Measurements from ENCODE around the gene PGAP1.
A peak's percentile ranks its signal among the peaks of the same experiment; 100 is the strongest.

Gene PGAP1, protein sequence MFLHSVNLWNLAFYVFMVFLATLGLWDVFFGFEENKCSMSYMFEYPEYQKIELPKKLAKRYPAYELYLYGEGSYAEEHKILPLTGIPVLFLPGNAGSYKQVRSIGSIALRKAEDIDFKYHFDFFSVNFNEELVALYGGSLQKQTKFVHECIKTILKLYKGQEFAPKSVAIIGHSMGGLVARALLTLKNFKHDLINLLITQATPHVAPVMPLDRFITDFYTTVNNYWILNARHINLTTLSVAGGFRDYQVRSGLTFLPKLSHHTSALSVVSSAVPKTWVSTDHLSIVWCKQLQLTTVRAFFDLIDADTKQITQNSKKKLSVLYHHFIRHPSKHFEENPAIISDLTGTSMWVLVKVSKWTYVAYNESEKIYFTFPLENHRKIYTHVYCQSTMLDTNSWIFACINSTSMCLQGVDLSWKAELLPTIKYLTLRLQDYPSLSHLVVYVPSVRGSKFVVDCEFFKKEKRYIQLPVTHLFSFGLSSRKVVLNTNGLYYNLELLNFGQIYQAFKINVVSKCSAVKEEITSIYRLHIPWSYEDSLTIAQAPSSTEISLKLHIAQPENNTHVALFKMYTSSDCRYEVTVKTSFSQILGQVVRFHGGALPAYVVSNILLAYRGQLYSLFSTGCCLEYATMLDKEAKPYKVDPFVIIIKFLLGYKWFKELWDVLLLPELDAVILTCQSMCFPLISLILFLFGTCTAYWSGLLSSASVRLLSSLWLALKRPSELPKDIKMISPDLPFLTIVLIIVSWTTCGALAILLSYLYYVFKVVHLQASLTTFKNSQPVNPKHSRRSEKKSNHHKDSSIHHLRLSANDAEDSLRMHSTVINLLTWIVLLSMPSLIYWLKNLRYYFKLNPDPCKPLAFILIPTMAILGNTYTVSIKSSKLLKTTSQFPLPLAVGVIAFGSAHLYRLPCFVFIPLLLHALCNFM

DNA sequence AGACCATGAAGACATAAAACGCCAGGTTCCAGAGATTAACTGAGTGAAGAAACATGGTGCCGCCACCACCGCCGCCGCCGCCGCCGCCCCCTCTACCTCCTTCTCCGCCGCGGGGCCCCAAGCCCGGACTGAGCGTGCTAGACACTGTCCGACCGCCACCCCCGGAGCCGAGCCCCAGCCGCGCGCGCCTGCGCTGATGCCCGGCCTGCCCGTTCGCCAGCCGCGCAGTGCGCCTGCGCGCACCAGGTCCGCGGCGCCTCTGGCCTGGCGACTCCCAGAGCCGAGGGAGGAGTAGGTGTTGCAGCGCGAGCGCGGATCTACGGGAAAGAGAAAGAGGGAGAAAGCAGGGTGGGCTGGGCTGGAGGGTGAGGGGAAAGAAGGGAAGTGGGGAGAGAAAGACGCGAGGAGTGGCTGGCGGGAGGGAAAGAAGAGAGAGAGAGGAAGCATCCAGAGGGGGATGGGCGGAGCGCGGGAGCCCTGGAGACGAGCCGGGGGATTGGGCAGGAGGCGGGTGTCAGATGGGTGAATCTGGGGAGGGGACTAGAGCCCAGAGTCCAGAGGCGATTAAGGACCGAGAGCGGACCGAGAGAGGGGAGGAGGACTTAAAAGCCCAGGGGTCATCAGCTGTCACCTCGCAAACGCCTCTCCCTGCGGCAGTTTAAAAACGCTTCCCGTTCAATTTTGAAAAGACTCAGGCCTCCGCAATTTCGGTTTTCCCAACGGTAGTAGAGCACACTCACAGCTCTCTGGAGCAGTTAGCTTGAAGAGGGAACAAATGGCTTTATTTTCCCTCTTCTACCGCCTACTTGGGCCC, at the start of gene PGAP1:
TSS of gene PGAP1 (minus strand) at position 146 of the 814 bp plus-strand sequence. CDS start at position 55, 91 bp downstream.
- peak; percentile 94 for DNase-seq

DNA sequence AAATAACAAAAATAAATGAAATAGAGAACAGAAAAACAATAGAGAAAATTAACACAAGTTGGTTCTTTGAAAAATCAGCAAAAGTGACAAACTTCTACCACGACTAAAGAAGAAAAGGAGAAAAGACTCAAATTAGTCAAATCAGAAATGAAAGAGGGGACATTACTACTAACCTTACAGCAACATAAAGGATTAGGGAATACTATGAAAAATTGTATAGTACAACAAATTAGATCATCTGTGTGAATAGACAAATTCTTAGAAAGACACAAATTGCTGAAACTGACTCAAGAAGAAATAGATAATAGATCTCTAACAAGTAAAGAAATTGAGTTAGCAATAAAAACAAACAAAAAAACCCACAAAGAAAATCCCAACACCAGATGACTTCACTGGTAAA, 48.5 kb upstream of the PGAP1 start:
- no peak for DNase-seq

DNA sequence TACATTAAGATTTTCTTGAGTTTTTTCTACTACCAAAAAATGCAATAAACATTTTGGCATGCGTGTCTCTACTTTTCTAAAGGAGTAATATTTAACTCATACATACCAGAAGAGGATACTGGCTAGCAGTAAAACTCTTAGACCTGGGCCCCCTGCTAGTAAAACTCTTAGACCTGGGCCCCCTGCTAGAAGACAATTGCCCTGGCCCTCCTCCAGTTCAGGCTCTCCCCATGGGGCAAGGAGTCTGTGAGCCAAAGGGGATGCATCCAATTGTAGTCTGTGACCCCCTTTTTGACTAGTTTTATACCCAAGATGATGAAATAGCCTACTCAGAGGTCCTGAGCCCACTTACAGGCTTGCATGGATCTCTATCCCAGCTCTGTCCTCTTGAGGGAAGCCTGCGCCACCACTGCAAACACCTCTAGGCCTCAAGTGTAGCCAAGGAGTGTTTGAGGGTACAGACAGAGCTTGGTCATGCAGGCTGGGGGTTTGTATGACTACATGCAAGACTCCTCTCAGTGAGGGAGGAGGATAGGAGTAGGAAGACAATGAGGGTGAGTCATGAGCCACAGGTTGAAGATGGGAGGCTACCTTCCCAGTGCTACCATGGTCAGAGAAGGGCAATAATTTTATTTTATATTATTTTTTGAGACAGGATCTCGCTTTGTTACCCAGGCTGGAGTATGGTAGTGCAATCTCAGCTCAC, 45.2 kb upstream of the PGAP1 start:
- DNase-seq = no peak

DNA sequence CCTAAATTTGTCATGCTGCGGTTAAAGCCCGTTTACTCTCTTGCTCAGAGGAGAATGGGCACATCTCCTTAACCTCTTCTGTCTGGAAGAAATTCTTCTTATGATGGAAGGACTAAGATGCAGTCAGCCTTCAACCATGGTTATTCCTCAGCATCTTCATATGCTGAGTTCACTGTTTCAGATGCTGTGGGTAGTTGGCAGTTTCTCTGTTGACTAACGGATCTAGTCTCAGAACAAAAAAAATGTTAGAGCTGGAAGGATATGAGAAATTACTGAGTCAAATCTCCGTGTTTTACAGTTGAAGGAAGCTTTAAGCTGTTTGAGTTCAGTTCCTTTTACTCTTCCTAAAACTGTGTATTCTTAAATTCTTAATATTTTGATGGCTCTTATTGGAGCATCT, 43.6 kb upstream of the PGAP1 start:
- DNase-seq = no peak

DNA sequence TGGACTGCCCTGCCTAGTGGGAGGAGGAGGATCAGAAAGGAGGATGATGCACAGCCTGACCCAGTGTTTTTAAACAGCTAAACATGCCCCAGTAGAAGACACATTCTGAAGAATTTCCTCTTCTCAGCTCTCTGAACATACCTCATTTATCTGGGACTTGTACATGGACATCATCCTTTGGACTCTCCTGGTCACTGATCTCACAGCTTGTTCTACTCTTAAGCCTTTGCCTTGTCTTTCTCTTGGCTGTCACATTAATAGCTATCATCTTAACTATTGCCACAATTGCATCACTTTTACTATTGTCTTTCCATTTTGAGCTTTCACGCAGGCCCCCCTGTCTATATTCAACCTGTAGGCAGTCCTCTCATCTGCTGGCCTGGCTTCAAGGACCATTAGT, 42.0 kb upstream of the PGAP1 start:
- no peak for DNase-seq

DNA sequence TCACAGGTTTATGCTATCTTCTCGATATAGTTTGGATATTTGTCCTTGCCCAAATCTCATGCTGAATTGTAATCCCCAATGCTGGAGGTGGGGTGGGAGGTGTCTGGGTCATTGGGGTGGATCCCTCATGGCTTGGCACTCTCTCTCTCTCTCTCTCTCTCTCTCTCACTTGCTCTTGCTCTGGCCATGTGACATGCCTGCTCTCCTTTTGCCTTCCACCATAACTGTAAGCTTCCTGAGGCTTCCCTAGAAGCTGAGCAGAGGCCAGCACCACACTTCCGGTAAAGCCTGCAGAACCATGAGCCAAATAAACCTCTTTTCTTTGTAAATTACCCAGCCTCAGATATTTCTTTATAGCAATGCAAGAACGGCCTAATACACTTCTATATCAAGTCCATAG, 41.3 kb upstream of the PGAP1 start:
- DNase-seq = no peak

DNA sequence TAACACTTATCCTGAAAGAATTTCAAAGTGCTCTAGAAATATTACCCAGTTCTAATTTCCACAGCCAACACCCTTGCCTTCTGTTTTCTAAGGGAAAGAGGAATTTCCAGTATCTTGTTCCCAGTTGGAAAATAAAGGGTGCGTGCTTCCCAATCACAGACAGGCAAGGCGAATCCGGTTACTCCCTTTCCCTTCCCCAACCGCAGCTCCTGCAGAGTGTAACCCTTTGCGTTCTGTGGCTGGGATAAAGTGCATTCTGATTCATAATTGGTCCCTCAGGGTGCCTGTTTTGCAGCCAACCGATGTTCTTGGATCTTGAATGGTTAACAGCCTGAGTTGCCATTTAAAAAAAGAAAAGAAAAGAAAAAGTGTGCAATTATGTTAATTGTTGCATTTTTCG, 40.6 kb upstream of the PGAP1 start:
- DNase-seq = no peak

DNA sequence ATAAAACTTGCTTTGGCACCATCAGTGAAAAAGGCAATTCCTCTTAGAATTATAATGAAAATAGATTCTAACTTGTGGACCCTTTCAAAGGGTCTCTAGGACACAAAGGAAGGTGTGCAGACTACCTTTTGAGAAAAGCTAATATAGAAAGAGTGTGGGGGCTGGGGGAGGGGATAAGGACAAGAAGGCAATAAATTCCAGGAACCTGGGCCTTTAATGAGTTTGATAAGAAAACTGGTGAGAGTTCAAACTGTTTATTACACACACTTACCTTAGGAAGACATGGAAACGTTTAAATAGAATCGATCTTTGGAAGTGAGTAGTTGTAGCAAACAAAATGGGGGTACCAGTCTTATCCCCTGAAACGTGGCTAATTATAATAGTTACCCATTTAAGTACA, 39.6 kb upstream of the PGAP1 start:
- no peak for DNase-seq

DNA sequence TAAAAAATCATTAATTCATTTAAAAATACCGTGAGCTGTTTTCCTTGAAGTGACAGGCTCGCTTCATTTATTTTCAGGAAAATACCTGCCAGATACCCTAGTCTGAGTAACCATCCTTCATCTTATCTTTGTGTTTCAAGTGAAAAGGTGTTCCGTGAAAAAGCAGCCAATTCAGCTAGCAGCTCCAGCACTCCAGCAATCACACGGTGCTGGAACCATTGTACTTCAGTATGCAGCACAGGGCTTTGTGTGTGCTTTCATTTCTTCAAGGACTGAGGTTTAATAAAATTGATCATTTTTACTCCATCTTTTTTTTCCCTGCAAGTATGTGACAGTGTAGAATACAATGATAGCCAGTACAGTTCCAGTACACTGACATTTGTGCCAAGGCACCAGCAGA, 39.1 kb upstream of the PGAP1 start:
- DNase-seq = no peak

DNA sequence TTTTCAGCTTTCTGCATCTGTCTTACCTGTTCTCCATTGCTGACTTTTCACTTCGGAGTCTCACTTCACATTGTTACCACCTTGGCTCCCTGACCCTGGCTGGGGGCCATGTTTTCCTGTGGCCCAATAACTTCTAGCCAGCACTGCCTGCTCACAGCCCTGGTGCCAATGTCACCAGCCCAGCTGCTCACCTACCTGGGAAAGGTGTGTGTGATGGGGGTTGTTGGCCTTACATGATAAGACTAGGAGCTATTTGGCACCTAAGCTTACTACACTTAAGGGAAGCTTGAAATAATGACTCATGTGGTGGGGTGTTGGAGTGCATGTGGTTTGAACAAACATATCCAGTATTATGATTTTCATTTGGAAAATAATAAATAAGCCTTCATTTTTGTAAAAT, 37.5 kb upstream of the PGAP1 start:
- no peak for DNase-seq

DNA sequence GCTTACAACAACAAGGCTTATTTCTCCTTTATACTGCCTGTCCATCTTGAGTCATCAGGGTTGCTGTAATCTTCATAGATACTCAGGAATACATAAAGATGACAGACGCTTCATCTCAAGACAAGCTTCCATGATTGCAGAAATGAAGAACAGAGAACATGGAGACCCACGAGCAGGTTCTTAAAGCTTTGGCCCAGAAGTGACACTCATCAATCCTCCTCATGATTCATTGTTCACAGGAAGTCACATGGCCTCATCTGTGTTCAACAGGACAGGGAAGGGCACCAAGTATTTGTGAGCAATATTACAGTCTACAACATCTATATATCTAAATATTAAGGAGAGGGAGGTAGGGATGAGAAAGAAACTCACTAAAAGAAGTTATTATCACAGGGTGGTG, 36.5 kb upstream of the PGAP1 start:
- DNase-seq = no peak

DNA sequence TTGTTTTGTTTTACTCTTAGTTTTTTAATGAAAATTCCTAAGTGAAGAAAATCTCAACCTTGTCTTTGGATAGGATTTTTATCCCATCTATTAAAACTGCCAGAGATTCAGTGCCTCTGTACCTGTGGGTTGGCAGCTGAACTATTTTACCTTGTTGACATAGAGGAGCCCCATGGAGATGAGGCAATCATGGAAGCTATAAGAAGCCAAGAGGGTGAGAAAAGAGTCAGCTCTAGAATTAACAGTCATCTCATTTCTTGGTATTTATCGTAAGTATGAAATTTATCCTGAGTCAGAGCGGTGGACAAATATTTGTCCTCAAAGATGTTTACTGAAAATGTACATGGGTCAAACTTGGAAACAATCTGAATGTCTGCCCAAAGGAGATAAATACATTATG, 35.8 kb upstream of the PGAP1 start:
- no peak for DNase-seq

DNA sequence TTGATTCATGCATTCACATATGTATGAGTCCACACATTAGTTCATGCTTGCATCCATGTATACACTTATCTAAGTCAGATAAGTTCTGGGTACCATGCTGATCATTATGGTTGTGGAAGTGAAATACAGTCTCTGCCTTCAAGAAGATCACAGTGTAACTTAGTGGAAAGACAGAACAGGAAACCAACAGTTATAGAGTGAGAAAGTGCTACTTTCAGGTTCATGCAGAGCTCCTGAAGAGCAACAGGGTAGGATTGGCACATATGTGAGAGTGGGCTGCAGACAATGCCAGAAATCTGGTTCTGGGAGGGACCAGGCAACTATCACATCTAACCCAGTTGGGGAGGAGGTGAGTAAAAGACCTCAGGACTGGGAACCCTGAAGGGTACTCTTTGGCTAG, 35.4 kb upstream of the PGAP1 start:
- DNase-seq = no peak

DNA sequence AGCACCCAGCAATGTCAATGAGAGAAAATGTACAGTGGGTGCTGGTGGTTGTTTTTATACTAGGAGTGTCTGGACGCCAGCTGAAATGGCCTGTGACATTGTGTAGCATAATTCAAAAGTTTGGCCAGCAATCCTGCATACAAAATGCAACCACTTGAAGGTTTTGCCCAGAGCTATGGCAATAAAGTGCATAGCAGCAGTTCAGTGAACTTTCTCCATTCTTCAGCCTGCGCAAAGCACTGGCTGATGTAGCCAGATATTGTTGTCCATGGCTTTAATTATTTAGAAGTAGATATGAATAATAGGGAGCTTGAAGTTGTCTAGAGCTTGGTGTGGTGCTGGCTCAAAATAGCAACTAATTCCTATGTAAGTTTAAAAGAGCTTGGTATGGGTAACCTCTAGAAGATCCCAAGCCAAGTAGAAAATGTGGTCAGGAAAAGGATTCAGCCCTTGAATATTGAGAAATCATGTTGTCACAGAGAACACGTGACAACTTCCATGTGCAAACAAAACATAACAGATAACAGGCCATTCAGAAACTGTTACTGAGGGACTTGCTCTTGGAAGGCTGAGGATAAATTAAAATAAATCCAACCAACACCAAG, 33.3 kb upstream of the PGAP1 start:
- no peak for DNase-seq

DNA sequence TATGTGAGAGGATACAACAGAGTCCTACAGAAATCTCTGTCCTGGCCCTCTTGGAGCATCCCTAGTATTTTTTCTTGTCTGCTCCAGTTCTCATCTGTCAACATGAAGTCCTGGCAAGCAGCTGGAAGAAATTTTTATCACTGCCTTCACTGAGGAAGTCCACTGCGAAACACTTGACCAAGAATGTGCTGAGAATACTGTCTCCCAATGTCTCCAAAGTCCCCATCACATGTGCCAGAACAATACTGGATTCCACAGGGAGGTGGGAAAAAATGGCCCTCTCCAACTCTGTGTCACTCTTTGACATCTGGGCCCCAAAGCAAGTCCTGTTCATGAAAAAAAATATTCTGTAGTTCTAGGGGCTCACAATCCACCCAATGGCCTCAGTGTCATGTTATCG, 32.8 kb upstream of the PGAP1 start:
- DNase-seq = no peak

DNA sequence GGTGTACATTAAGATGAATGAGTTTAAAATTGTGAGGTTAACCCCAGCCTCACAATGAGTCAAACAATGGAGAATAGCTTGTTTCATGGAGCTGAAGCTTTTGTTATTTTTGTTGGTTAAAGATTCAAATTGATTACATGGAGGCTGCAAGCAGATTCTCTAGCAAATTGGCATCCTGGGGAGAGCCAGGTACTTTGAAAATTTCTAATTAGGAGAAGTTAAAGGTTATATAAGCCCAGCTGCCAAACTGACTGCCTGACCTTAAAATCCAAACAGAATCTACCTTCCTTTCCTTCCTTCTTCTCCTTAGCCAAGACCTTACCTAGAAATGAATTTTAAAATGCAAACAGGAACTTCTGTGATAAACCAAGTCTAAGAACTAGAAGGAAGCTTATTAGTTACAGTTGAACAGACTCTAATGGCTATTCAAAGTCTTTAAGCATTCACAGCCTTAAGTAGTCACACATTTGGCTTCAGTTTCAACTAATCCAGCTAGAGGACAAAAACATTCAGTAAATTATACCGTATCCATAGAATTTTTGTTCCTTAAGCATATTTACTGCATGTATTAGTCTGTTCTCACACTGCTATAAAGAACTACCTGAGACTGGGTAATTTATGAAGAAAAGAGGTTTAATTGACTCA, 31.5 kb upstream of the PGAP1 start:
- DNase-seq = no peak

DNA sequence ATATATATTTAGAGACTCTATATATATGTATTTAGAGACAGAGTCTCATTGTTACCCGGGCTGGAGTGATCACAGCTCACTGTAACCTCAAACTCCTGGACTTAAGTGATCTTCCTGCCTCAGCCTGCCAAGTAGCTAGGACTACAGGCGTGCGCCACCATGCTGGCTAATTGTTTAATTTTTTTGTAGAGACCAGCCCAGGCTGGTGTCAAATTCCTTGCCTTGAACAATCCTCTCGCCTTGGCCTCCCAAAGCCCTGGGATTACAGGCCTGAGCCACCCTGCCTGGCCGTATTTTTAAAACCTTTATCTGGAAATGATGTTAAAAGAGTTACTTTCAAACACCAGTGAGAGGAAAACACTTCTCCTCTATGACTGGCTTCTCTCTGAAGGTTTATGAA, 30.9 kb upstream of the PGAP1 start:
- no peak for DNase-seq

DNA sequence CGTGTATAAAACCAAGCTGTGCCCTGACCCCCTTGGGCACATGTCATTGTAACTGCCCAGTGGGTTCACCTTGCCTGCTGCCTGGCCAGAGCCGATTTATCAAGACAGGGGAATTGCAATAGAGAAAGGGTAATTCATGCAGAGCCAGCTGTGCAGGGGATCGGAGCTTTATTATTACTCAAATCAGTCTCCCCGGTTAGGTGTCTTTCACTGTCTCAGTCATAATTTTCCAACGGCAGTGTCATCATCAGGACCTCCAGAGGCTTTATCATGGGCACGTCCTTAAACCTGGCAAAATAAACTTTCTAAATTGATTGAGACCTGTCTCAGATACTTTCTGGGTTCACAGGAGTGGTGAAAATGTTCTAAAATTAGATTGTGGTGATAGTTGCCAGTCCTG, 29.6 kb upstream of the PGAP1 start:
- no peak for DNase-seq

DNA sequence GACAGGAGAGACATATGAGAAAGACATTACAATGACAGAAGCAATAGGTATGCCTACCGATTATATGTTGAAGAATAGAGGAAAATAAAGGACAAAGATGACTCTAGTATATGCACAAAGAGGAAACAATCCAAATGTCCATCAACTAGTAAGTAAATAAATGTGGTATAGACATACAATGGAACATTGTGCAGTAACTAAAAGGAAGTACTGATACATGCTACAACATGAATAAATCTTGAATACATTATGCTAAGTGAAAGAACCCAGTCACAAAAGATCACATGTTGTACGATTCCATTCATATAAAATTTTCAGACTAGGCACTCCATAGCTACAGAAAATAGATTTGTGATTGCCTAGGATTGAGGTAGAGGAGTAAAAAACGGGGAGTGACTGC, 28.5 kb upstream of the PGAP1 start:
- no peak for DNase-seq

DNA sequence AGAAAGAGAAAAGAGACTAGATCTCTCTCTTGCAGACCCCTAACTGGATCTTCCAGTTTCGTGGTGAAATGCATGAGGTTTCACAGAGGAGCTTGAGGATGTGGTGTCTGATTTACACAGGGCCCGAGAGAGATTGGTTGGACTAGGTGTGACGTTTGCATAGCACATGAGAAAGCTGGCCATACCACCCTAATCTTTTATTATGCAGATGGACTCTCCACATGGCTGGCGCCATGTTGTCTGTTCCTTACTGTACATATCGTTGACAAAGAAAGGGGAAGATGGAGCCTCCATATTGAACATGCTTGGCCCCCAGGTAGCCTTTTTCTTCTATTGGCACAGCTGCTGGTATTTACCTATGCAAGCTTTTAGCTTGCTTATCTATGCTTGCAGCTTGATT, 27.5 kb upstream of the PGAP1 start:
- no peak for DNase-seq

DNA sequence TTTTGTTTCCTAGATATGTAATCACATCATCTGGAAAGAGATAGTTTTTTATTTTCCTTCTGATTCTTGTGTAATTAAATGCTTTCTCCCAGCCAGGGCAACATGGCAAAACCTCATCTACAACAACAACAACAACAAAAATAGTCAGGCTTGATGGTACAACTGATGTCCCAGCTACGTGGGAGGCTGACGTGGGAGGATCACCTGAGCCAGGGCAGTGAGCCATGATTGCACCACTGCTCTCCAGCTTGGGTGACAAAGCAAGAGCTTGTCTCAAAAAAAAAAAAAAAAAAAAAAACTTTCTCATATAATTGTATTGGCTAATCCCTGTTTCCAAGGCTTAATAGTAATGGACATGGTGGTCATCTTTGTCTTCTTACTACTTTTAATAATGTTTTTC, 26.4 kb upstream of the PGAP1 start:
- no peak for DNase-seq

DNA sequence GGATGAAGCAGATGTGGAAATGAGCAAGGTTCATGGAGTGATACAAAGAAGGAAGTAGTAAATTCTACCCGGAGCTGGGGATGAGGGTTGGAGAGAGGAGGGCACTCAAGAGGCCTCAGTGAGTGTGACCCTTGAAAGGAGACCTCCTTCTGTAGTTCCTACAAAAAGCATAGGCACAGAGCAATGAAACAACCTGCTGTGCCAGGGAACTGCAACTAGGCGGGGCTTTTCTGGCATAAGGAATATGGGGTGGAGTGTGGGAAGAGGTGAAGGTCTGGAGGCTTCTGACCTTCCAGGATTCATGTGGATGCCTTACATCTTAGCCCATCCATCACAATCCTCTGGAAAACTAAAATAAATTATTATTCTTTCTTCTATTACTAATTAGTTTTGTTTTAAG, 25.5 kb upstream of the PGAP1 start:
- DNase-seq = no peak

Data from activated effector memory CD4-positive, alpha-beta T cell treated with anti-CD3 and anti-CD28 coated beads, Interleukin-2, amount 50 U/mL, for 16 hours (primary cell).